Activated T-cell treated with anti-CD3 and anti-CD28 coated beads, Interleukin-2, amount 50 U/mL, for 72 hours (primary cell): ENCODE results near the gene FLYWCH1. TPM values are rescaled to one million over a fixed set of nuclear protein-coding genes. Genes with fewer than 3 reads are reported as not detected.

Experiments
- ATAC-seq, 2 donors: fragments of 150-1000 bp; cut with Tn5 transposase; replicated peaks in 1 of 2; 2 replicates each; pipeline ENCODE4 v1.10.0; 2021; ENCODE audit warnings: moderate library complexity in 2 of 2, mild to moderate bottlenecking in 1 of 2
- DNase-seq, 2 donors: peaks; one replicate each; pipeline ENCODE4 v3.0.0; 2021 to 2022; ENCODE audit warnings: mixed read lengths in 1 of 2
- H3K27ac Mint-ChIP-seq: one replicate; pipeline ENCODE4 v1.8.0; 2022; ENCODE audit warnings: mild to moderate bottlenecking, moderate library complexity, mixed read lengths
- H3K27me3 Mint-ChIP-seq: one replicate; pipeline ENCODE4 v1.8.0; 2022; ENCODE audit warnings: low read depth, mixed read lengths
- H3K36me3 Mint-ChIP-seq, 2 donors: one replicate each; pipeline ENCODE4 v1.8.0; 2022; ENCODE audit warnings: mixed read lengths in 2 of 2, mild to moderate bottlenecking in 1 of 2; ENCODE audit not compliant: insufficient read depth in 2 of 2
- H3K4me1 Mint-ChIP-seq: one replicate; pipeline ENCODE4 v1.8.0; 2022; ENCODE audit warnings: low read depth, mixed read lengths
- H3K4me3 Mint-ChIP-seq, 2 donors: one replicate each; pipeline ENCODE4 v1.8.0; 2022; ENCODE audit warnings: mild to moderate bottlenecking in 2 of 2, mixed read lengths in 2 of 2, moderate library complexity in 2 of 2
- H3K9me3 Mint-ChIP-seq, 2 donors: one replicate each; pipeline ENCODE4 v1.8.0; 2022; ENCODE audit warnings: mixed read lengths in 2 of 2
- total RNA-seq, 2 donors: library from RNA; stranded (reverse); gene quantifications; one replicate each; pipeline ENCODE4 v1.2.3, GENCODE V29; 2022

The FLYWCH1 gene
- total RNA-seq, 2 donors from 2014 or later: 68.5 to 76.4 TPM

DNA sequence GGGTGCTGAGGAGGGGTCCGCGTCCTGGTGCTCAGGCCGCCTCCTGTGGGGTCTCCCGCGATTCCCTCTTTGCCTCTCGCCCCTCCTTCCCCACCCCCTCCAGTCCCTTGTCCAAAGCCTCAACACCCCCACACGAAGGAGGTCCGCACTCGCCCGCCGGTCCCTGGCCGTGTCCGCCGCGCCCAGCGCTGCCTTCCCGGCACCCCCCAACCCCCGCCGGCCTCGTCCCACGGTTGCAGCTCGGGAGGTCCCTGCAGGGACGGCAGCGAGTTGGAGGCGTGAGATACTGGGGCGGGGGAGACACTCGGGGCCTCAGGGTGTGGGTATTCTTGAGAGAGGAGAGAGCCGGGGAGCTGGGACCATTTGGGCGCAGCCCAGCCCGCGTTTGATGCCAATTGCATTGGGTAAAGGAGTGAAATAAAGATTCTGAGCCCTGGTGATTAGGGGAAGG lies 28.2 kb upstream of the FLYWCH1 start:
- DNase-seq: peak; percentile 24 to 36
- Mint-ChIP-seq H3K4me1 (peaks cover 13% of the 10 kb centered on the region), H3K9me3 (no peaks in the 10 kb centered on the region), H3K36me3 (no peaks in the 10 kb centered on the region), H3K27me3 (no peaks in the 10 kb centered on the region), H3K4me3 (peak overlapping the region; percentile 91 to 94), H3K27ac (peak overlapping the region; percentile 46)
- ATAC-seq: no peak

- no peaks in the 10 kb centered on the region for H3K9me3 Mint-ChIP-seq
- H3K4me1 Mint-ChIP-seq: peaks cover 13% of the 10 kb centered on the region
- no peak overlapping the region for H3K27ac Mint-ChIP-seq
- H3K4me3 Mint-ChIP-seq: peak overlapping the region; percentile 91 to 94
- H3K27me3 Mint-ChIP-seq: no peaks in the 10 kb centered on the region
- no peak for DNase-seq
- no peak for ATAC-seq
- no peaks in the 10 kb centered on the region for H3K36me3 Mint-ChIP-seq
Observed at GRCh38 chr16:2884041-2884451, 27.7 kb upstream of the FLYWCH1 start.

GRCh38 chr16:2894231-2894630 lies 17.5 kb upstream of the FLYWCH1 start:
- Mint-ChIP-seq H3K4me3 (no peak overlapping the region), H3K9me3 (no peaks in the 10 kb centered on the region), H3K36me3 (no peaks in the 10 kb centered on the region), H3K27ac (no peak overlapping the region), H3K27me3 (no peaks in the 10 kb centered on the region), H3K4me1 (no peaks in the 10 kb centered on the region)
- no peak for ATAC-seq
- no peak for DNase-seq

- Mint-ChIP-seq H3K4me1 (no peaks in the 10 kb centered on the region), H3K36me3 (no peaks in the 10 kb centered on the region), H3K27ac (no peak overlapping the region), H3K4me3 (no peak overlapping the region), H3K9me3 (no peaks in the 10 kb centered on the region), H3K27me3 (no peaks in the 10 kb centered on the region)
- DNase-seq (no peak), ATAC-seq (no peak)
Observed at GRCh38 chr16:2895813-2896212, 15.9 kb upstream of the FLYWCH1 start.

DNA sequence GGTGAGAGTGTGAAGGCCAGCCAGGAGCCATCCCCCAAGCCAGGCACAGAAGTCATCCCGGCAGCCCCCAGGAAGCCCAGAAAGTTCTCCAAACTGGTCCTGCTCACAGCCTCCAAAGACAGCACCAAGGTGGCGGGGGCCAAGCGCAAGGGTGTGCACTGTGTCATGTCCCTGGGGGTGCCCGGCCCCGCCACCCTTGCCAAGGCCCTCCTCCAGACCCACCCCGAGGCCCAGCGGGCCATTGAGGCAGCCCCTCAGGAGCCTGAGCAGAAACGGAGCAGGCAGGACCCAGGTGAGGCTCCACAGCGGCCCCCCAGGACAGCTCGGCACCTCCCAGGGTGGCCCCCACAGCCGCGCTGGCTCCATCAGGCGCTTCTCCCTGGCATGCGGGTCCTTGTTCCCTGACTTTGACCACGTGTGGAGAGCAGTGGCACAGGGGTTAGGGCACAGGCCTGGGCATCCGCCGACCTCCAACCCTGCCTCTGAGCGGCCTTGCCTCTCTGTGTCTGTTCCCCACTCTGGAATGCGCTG lies 15.2 kb upstream of the FLYWCH1 start:
- Mint-ChIP-seq H3K27ac (no peak overlapping the region), H3K36me3 (no peaks in the 10 kb centered on the region), H3K27me3 (no peaks in the 10 kb centered on the region), H3K9me3 (no peaks in the 10 kb centered on the region), H3K4me1 (no peaks in the 10 kb centered on the region), H3K4me3 (no peak overlapping the region)
- ATAC-seq: no peak
- no peak for DNase-seq

GRCh38 chr16:2897110-2897509 lies 14.6 kb upstream of the FLYWCH1 start:
- Mint-ChIP-seq H3K4me3 (no peak overlapping the region), H3K4me1 (no peaks in the 10 kb centered on the region), H3K27me3 (no peaks in the 10 kb centered on the region), H3K36me3 (no peaks in the 10 kb centered on the region), H3K27ac (no peak overlapping the region), H3K9me3 (no peaks in the 10 kb centered on the region)
- ATAC-seq (peak in 1 of 2 donors; percentile 4), DNase-seq (no peak)

- H3K27me3 Mint-ChIP-seq: no peaks in the 10 kb centered on the region
Observed at GRCh38 chr16:2898831-2899563, 12.7 kb upstream of the FLYWCH1 start.

GRCh38 chr16:2899564-2900072 lies 12.1 kb upstream of the FLYWCH1 start:
- ATAC-seq (no peak), DNase-seq (no peak)
- Mint-ChIP-seq H3K27me3 (no peaks in the 10 kb centered on the region), H3K36me3 (no peaks in the 10 kb centered on the region), H3K27ac (no peak overlapping the region), H3K4me1 (peaks cover 6% of the 10 kb centered on the region), H3K9me3 (no peaks in the 10 kb centered on the region), H3K4me3 (no peak overlapping the region)

More at GRCh38 chr16:2898831-2899563, 12.7 kb upstream of the FLYWCH1 start:
- ATAC-seq: no peak
- no peak overlapping the region for H3K27ac Mint-ChIP-seq
- no peak for DNase-seq
- H3K4me1 Mint-ChIP-seq: peaks cover 4% of the 10 kb centered on the region
- H3K4me3 Mint-ChIP-seq: no peak overlapping the region
- H3K36me3 Mint-ChIP-seq: no peaks in the 10 kb centered on the region
- no peaks in the 10 kb centered on the region for H3K9me3 Mint-ChIP-seq

DNA sequence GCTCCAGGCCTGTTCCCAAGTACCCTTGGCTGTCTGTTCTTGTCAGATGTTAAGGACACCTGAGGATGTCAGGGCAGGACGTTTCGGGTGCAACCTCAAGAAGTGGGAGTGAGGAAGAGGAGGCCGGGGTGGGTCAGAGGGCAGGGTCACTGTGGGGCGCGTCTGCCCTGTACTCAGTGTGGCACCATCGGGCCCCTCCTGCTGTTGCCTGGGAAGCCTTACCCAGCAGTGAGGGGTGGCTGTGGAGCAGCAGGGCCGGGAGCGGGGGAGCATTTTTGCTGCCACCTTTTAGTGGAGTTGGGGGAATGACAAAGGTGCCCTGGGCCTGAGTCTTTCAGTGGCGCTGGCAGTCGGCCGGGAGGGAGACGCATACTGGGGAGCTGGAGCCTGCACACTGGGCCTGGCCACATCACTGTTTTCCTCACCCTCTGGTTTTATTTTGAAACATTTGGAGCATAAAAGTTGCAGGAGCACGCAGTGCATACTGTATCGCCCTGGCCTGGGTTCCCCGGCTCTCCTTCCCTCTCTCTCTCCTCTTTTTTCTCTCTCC lies 11.1 kb upstream of the FLYWCH1 start:
- ATAC-seq: no peak
- H3K27ac Mint-ChIP-seq: no peak overlapping the region
- peaks cover 6% of the 10 kb centered on the region for H3K4me1 Mint-ChIP-seq
- no peak overlapping the region for H3K4me3 Mint-ChIP-seq
- no peaks in the 10 kb centered on the region for H3K27me3 Mint-ChIP-seq
- no peaks in the 10 kb centered on the region for H3K36me3 Mint-ChIP-seq
- no peaks in the 10 kb centered on the region for H3K9me3 Mint-ChIP-seq
- DNase-seq: no peak

- Mint-ChIP-seq H3K4me1 (peaks cover 26% of the 10 kb centered on the region), H3K4me3 (no peak overlapping the region), H3K27me3 (no peaks in the 10 kb centered on the region), H3K27ac (no peak overlapping the region), H3K36me3 (no peaks in the 10 kb centered on the region), H3K9me3 (no peaks in the 10 kb centered on the region)
- DNase-seq: no peak
- ATAC-seq: no peak
Observed at GRCh38 chr16:2902337-2903130, 9.2 kb upstream of the FLYWCH1 start.

GRCh38 chr16:2904100-2904921 lies 7.4 kb upstream of the FLYWCH1 start:
- H3K27me3 Mint-ChIP-seq: no peaks in the 10 kb centered on the region
- H3K36me3 Mint-ChIP-seq: no peaks in the 10 kb centered on the region
- peak overlapping the region; percentile 65 for H3K27ac Mint-ChIP-seq
- H3K4me3 Mint-ChIP-seq: peak overlapping the region; percentile 98
- ATAC-seq: peak; percentile 54 to 57
- H3K9me3 Mint-ChIP-seq: no peaks in the 10 kb centered on the region
- DNase-seq: peak; percentile 84 to 86
- peaks cover 27% of the 10 kb centered on the region for H3K4me1 Mint-ChIP-seq

DNA sequence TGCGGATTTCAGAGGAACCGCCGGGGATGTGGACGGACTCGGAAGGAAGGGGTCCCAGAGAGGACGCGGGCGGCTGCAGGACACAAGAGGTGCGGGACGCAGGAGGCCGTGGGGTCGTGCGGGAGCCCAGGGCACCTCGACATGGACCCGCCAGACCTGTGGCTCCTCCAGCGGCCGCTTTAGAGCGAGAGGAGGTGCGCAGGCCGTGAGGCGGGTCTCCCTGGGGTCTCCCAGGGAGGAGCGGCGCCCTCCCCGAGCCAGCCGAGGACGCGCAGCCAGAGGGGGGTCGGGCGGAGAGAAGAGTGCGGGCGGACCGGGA lies 6.8 kb upstream of the FLYWCH1 start:
- Mint-ChIP-seq H3K27me3 (no peaks in the 10 kb centered on the region), H3K4me3 (peak overlapping the region; percentile 98), H3K4me1 (peaks cover 27% of the 10 kb centered on the region), H3K9me3 (no peaks in the 10 kb centered on the region), H3K27ac (peak overlapping the region; percentile 65), H3K36me3 (no peaks in the 10 kb centered on the region)
- DNase-seq: no peak
- ATAC-seq: no peak
